ENCODE results near the gene PCNT.

GRCh38 chr21:46291561-46291960 is 32.4 kb upstream of the PCNT start:
- TF ChIP-seq CTCF (IDR thresholded peaks at IDR 0.05; ENCODE audit: insufficient read depth, low read length, poor library complexity, severe bottlenecking) (no peak), EZH2phosphoT487 (conservative IDR thresholded peaks at IDR 0.05; ENCODE audit: low read length) (no peak)

Data from SU-DHL-6 (cell line).